DOHH2 (cell line): ENCODE measurements around the gene CRHBP.
"Not testable (repeated sequence)": the region's sequence is repeated elsewhere in the genome, so short reads cannot be mapped to it uniquely, and the experiment has no call there.

Experiments
- H3F3A ChIP-seq: fragments of 200-600 bp; sonication (generic), shearing (Covaris generic); 2 replicates; pipeline ENCODE4 v1.6.0; 2016; ENCODE audit warnings: antibody characterized with exemption, mild to moderate bottlenecking; ENCODE audit not compliant: control insufficient read depth, insufficient read depth
- H3K27ac ChIP-seq: fragments of 200-600 bp; sonication (generic); 2 replicates; pipeline ENCODE4 v1.5.1; 2014; ENCODE audit warnings: low read depth, mild to moderate bottlenecking, low read length, moderate library complexity
- H3K27me3 ChIP-seq: fragments of 200-600 bp; sonication (generic); 2 replicates; pipeline ENCODE4 v1.6.1; 2014; ENCODE audit warnings: mild to moderate bottlenecking, low read length, mixed read lengths; ENCODE audit not compliant: control insufficient read depth
- H3K36me3 ChIP-seq: fragments of 200-600 bp; sonication (generic); 2 replicates; pipeline ENCODE4 v1.6.1; 2014; ENCODE audit warnings: mild to moderate bottlenecking, low read length, moderate library complexity, mixed read lengths; ENCODE audit not compliant: control insufficient read depth
- H3K4me1 ChIP-seq: fragments of 200-600 bp; sonication (generic); 2 replicates; pipeline ENCODE4 v1.6.1; 2014; ENCODE audit warnings: mild to moderate bottlenecking, low read length, mixed read lengths; ENCODE audit not compliant: control insufficient read depth
- H3K4me2 ChIP-seq: fragments of 200-600 bp; sonication (generic); 2 replicates; pipeline ENCODE4 v1.6.0; 2014; ENCODE audit warnings: mild to moderate bottlenecking, low read length, moderate library complexity
- H3K4me3 ChIP-seq: fragments of 200-600 bp; sonication (generic); 2 replicates; pipeline ENCODE4 v1.5.1; 2014; ENCODE audit warnings: mild to moderate bottlenecking, low read length, mixed read lengths
- H3K79me2 ChIP-seq: fragments of 200-600 bp; sonication (generic); 2 replicates; pipeline ENCODE4 v1.6.1; 2014; ENCODE audit warnings: mild to moderate bottlenecking, low read length, mixed read lengths; ENCODE audit not compliant: control insufficient read depth
- H3K9me2 ChIP-seq: fragments of 200-600 bp; sonication (generic); replicated peaks from 2 replicates; pipeline ENCODE4 v1.6.1; 2014; ENCODE audit warnings: mild to moderate bottlenecking, low read length, mixed read lengths; ENCODE audit not compliant: control insufficient read depth
- H3K9me3 ChIP-seq: fragments of 200-600 bp; sonication (generic); 2 replicates; pipeline ENCODE4 v1.6.1; 2014; ENCODE audit warnings: antibody characterized with exemption, low read length, mixed read lengths; ENCODE audit not compliant: control insufficient read depth, insufficient read depth
- H4K20me1 ChIP-seq: fragments of 200-600 bp; sonication (generic); 2 replicates; pipeline ENCODE4 v1.6.0; 2014; ENCODE audit warnings: low read depth, mild to moderate bottlenecking, antibody characterized with exemption, low read length, moderate library complexity; ENCODE audit not compliant: control insufficient read depth, insufficient read depth
- EZH2phosphoT487 ChIP-seq: fragments of 200-600 bp; sonication (generic); IDR thresholded peaks from 2 replicates; pipeline ENCODE4 v1.6.1; 2017; ENCODE audit warnings: borderline replicate concordance, mild to moderate bottlenecking, antibody characterized with exemption, low read length, moderate library complexity, mixed read lengths
- TF ChIP-seq, protein P1 (sequence below): fragments of 200-600 bp; sonication (generic); IDR thresholded peaks from one replicate; pipeline ENCODE4 v1.5.1; 2014; ENCODE audit warnings: antibody characterized with exemption, mild to moderate bottlenecking, low read depth, low read length; ENCODE audit not compliant: poor library complexity, severe bottlenecking

CRHBP gene

DNA sequence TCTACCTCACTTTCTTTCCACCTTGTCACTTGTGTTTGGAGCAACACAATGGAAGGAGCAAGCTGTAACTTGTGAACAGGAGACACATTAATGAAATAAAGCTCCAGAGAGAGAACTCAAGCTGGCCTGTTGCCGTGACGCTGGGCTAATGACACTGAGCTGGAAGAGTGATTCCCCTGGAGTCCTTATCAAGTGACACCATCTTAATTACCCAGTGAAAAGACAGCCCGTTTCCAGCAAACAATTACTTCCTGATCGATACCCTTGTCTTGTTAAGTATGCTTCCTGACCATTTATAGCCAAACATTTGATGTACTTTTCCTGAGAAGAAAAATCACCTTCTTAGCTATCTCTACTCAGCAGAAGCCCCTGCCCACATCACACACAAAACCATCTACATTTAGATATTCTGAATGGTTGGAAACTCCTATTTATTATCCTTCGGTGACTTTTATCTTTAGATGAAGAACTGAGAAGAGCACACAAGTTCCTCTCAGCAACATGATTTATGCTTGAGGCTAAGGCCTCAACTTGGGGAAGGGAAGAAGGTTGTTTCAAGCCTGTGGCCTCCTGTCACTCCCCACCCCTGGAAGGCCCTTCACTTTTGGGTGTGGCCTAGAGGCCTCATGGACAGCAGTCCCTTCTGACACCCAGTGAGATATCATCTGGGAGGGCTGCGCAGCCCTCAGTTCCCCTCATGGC lies 34.1 kb downstream of the CRHBP start:
- H3K9me2 ChIP-seq: no peaks in the 10 kb centered on the region
- no peak overlapping the region for H3K27ac ChIP-seq
- TF ChIP-seq, protein P1, sequence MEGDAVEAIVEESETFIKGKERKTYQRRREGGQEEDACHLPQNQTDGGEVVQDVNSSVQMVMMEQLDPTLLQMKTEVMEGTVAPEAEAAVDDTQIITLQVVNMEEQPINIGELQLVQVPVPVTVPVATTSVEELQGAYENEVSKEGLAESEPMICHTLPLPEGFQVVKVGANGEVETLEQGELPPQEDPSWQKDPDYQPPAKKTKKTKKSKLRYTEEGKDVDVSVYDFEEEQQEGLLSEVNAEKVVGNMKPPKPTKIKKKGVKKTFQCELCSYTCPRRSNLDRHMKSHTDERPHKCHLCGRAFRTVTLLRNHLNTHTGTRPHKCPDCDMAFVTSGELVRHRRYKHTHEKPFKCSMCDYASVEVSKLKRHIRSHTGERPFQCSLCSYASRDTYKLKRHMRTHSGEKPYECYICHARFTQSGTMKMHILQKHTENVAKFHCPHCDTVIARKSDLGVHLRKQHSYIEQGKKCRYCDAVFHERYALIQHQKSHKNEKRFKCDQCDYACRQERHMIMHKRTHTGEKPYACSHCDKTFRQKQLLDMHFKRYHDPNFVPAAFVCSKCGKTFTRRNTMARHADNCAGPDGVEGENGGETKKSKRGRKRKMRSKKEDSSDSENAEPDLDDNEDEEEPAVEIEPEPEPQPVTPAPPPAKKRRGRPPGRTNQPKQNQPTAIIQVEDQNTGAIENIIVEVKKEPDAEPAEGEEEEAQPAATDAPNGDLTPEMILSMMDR: no peak
- no peak for TF ChIP-seq EZH2phosphoT487
- H3K9me3 ChIP-seq: no peaks in the 10 kb centered on the region
- no peaks in the 10 kb centered on the region for H3K79me2 ChIP-seq
- no peak overlapping the region for H3K4me2 ChIP-seq
- H3F3A ChIP-seq: no peaks in the 10 kb centered on the region
- H3K36me3 ChIP-seq: no peaks in the 10 kb centered on the region
- no peaks in the 10 kb centered on the region for H3K27me3 ChIP-seq
- H4K20me1 ChIP-seq: no peaks in the 10 kb centered on the region
- H3K4me1 ChIP-seq: no peaks in the 10 kb centered on the region
- H3K4me3 ChIP-seq: no peak overlapping the region

DNA sequence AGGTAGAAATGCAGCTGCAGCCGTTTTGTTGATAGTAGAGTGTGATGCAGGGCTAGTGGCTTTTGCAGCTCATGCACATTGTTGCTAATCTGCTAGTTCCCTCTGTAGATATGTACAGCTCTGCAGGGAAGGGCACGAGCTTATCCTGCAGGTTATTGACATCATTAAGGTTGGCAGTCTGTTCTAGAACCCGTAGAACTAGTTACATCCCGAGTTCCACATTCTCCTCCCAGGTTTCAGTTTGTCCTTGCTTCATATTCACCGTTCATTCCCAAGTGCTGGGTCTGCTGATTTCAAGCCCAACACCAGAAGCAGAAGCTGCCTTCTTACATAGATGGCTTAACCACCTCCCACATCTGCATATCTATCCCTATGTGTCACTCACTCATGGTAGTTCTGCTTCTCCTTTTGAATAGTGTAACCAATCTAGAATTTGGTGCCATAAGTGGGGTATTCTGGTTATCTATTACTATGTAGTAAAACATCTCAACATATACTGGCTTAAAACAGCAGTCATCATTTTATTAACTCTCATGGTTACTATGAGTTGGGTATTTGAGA lies 38.1 kb downstream of the CRHBP start:
- Histone ChIP-seq H3K9me2 (no peaks in the 10 kb centered on the region), H3F3A (no peaks in the 10 kb centered on the region), H3K79me2 (no peaks in the 10 kb centered on the region), H3K4me1 (no peaks in the 10 kb centered on the region), H3K36me3 (no peaks in the 10 kb centered on the region), H3K4me2 (no peak overlapping the region), H3K27ac (no peak overlapping the region), H3K4me3 (no peak overlapping the region), H3K27me3 (no peaks in the 10 kb centered on the region), H3K9me3 (no peaks in the 10 kb centered on the region), H4K20me1 (no peaks in the 10 kb centered on the region)
- TF ChIP-seq EZH2phosphoT487: no peak
- TF ChIP-seq, protein P1: no peak

DNA sequence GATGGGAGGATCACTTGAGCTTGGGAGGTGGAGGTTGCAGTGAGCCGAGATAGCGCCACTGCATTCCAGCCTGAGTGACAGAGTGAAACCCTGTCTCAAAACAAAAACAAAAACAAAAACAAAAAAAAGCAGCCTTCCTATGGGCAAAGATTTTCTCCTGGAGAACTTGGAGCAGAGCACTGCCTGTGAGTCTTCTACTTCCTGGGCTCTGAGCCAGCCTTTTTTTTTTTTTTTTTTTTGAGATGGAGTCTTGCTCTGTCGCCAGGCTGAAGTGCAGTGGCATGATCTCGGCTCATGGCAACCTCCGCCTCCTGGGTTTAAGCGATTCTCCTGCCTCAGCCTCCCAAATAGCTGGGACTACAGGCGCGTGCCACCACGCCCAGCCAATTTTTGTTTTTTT lies 40.6 kb downstream of the CRHBP start:
- not testable (repeated sequence) for H3K27me3 ChIP-seq, H3K9me3 ChIP-seq, H3K4me3 ChIP-seq, H3K79me2 ChIP-seq, H3F3A ChIP-seq, H3K36me3 ChIP-seq, H3K4me1 ChIP-seq, H3K9me2 ChIP-seq, H3K27ac ChIP-seq, H4K20me1 ChIP-seq, H3K4me2 ChIP-seq

DNA sequence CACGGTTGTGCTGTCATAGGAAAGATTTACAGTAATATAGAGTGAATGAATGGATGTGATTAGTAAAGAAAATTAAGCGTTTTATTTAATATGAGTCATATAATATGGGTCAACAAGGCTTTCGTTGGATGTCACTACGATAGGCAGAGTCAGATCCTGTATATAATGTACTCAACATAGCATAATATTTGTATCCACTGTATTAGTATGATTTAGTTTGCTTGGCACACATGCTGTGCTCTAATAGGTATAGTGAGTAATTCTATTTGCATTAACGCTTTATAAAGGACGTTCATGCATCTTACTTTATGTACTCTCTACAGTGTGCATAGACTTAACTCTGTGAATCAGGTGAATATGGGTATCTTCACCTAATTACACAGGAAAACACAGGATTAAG lies 41.5 kb downstream of the CRHBP start:
- H3F3A ChIP-seq: no peaks in the 10 kb centered on the region
- H3K4me1 ChIP-seq: no peaks in the 10 kb centered on the region
- H3K27ac ChIP-seq: no peak overlapping the region
- no peaks in the 10 kb centered on the region for H3K36me3 ChIP-seq
- H3K27me3 ChIP-seq: no peaks in the 10 kb centered on the region
- TF ChIP-seq, protein P1: no peak
- H3K9me3 ChIP-seq: no peaks in the 10 kb centered on the region
- no peak overlapping the region for H3K4me3 ChIP-seq
- no peaks in the 10 kb centered on the region for H3K79me2 ChIP-seq
- no peak overlapping the region for H3K4me2 ChIP-seq
- no peaks in the 10 kb centered on the region for H3K9me2 ChIP-seq
- no peaks in the 10 kb centered on the region for H4K20me1 ChIP-seq

DNA sequence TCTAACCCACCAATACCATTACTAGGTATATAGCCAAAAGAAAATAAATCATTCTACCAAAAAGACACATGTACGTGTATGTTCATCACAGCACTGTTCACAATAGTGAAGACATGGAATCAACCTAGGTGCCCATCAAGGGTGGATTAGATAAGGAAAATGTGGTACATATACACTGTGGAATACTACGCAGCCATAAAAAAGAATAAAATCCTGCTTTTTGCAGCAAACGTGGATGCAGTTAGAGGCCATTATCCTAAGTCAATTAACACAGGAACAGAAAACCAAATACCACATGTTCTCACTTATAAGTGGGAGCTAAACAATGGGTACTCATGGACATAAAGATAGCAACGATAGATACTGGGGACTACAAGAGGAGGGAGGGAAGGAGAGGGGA lies 45.4 kb downstream of the CRHBP start:
- H3K9me2 ChIP-seq, H3K4me2 ChIP-seq, H3K4me3 ChIP-seq: not testable (repeated sequence)

More for the DNA sequence above, 45.4 kb downstream of the CRHBP start:
- H3K27ac ChIP-seq, H3F3A ChIP-seq, H3K79me2 ChIP-seq, H3K36me3 ChIP-seq, H3K4me1 ChIP-seq, H3K27me3 ChIP-seq, H3K9me3 ChIP-seq, H4K20me1 ChIP-seq: not testable (repeated sequence)
